Upper lobe of left lung (tissue), 4 donors: Measurements from ENCODE around the gene MYL4.

Experiments used
- CTCF ChIP-seq, 6 experiments: fragments of 450-650 bp in 4 of 6; fragments of 200-600 bp in 2 of 6; sonication (generic) in 2 of 6; IDR thresholded peaks; one replicate each; pipeline ENCODE4 v1.5.1; 2016 to 2019; ENCODE audit warnings: antibody characterized with exemption in 6 of 6
- POLR2A ChIP-seq, 4 donors: fragments of 450-650 bp; IDR thresholded peaks; one replicate each; pipeline ENCODE4 v1.5.1; 2016 to 2017; ENCODE audit warnings: antibody characterized with exemption in 4 of 4, mild to moderate bottlenecking in 2 of 4

- TF ChIP-seq POLR2A (IDR thresholded peaks at IDR 0.05) = no peak
- TF ChIP-seq CTCF (IDR thresholded peaks at IDR 0.05) = no peak
Observed at GRCh38 chr17:47272491-47272890, 63.3 kb downstream of the MYL4 start.
